Ectodermal cell (in vitro differentiated cells): ENCODE data around the gene MT1E.

ENCODE experiments used
- H3K27ac ChIP-seq: 2 replicates; pipeline ENCODE4 v1.7.0; 2013; ENCODE audit warnings: mild to moderate bottlenecking, low read depth, low read length; ENCODE audit not compliant: insufficient read depth, poor library complexity, severe bottlenecking
- H3K27me3 ChIP-seq: 2 replicates; pipeline ENCODE4 v1.7.0; 2013; ENCODE audit warnings: mild to moderate bottlenecking, low read length; ENCODE audit not compliant: insufficient read depth, control insufficient read depth, poor library complexity, severe bottlenecking
- H3K36me3 ChIP-seq: one replicate; pipeline ENCODE4 v1.7.0; 2013; ENCODE audit warnings: low read length; ENCODE audit not compliant: control insufficient read depth, insufficient read depth
- H3K4me1 ChIP-seq: one replicate; pipeline ENCODE4 v1.7.0; 2013; ENCODE audit warnings: low read length; ENCODE audit not compliant: control insufficient read depth, insufficient read depth
- H3K4me3 ChIP-seq: 2 replicates; pipeline ENCODE4 v1.7.0; 2013; ENCODE audit warnings: low read depth, low read length, control low read depth; ENCODE audit not compliant: insufficient read depth
- H3K9me3 ChIP-seq: 2 replicates; pipeline ENCODE4 v1.7.0; 2013; ENCODE audit warnings: mild to moderate bottlenecking, low read length, moderate library complexity; ENCODE audit not compliant: control insufficient read depth
- WGBS, 2 experiments: methylation state at CpG; one replicate each; pipeline ENCODE4 v1.1.7; 2013; ENCODE audit warnings: missing lambda C conversion rate in 2 of 2; 5-methylcytosine and 5-hydroxymethylcytosine counted together

MT1E gene

DNA sequence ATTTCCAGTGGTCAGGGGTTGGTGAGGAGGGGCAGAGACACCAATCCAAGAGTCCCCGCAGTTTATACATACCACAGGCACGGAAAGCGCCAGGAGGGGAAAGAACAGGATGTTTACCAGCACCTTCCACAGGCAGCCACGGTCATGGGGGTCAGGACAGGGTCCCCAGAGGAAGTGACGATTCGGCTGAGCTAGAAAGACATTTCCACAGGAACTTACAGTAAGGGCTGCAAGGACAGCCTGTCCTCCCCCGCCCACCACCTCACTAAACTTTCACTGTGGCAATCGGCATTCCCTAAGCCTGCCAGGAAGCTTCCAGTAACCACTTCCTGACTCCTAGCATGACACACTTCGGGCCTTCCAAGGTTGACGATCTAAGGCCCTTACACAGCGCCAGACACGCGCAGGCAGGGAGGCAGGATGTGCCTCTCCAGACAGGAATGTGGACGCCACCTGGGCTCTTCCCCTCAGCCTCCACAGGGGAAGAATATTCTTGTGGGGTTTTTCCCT is 18.4 kb upstream of the MT1E start:
- Histone ChIP-seq H3K4me3 (no peak overlapping the region), H3K9me3 (no peaks in the 10 kb centered on the region), H3K27ac (no peak overlapping the region), H3K36me3 (no peaks in the 10 kb centered on the region), H3K4me1 (peaks cover 23% of the 10 kb centered on the region), H3K27me3 (peaks cover 64% of the 10 kb centered on the region)
- 78 to 83% methylated on average over 14 of the region's 14 CpGs for WGBS, 2 experiments

- peaks cover 23% of the 10 kb centered on the region for H3K4me1 ChIP-seq
- H3K27ac ChIP-seq: no peak overlapping the region
- no peaks in the 10 kb centered on the region for H3K36me3 ChIP-seq
- peaks cover 68% of the 10 kb centered on the region for H3K27me3 ChIP-seq
- no peak overlapping the region for H3K4me3 ChIP-seq
- no peaks in the 10 kb centered on the region for H3K9me3 ChIP-seq
- WGBS, 2 experiments: 72 to 85% methylated on average over 2 of the region's 2 CpGs
Observed at GRCh38 chr16:56607675-56608042, 17.9 kb upstream of the MT1E start.

GRCh38 chr16:56608043-56608875 is 17.3 kb upstream of the MT1E start, which contains the start of gene MT2A:
Gene MT2A (plus strand): TSS chr16:56608584. CDS start chr16:56608656, 72 bp downstream.
- Histone ChIP-seq H3K27me3 (peaks cover 72% of the 10 kb centered on the region), H3K9me3 (no peaks in the 10 kb centered on the region), H3K4me1 (peaks cover 23% of the 10 kb centered on the region), H3K27ac (no peak within 1 kb of the TSS), H3K36me3 (no peaks in the 10 kb centered on the region), H3K4me3 (peak within 1 kb of the TSS; percentile 35)
- WGBS, 2 experiments: 8 to 9% methylated on average over 62 of the region's 62 CpGs

- WGBS, 2 experiments: 2 to 7% methylated on average over 19 to 21 of the region's 21 CpGs
- Histone ChIP-seq H3K4me1 (peaks cover 23% of the 10 kb centered on the region), H3K9me3 (no peaks in the 10 kb centered on the region), H3K27ac (no peak overlapping the region), H3K27me3 (peaks cover 72% of the 10 kb centered on the region), H3K36me3 (no peaks in the 10 kb centered on the region), H3K4me3 (peak overlapping the region; percentile 35)
Observed at GRCh38 chr16:56608876-56609462, 16.6 kb upstream of the MT1E start.

DNA sequence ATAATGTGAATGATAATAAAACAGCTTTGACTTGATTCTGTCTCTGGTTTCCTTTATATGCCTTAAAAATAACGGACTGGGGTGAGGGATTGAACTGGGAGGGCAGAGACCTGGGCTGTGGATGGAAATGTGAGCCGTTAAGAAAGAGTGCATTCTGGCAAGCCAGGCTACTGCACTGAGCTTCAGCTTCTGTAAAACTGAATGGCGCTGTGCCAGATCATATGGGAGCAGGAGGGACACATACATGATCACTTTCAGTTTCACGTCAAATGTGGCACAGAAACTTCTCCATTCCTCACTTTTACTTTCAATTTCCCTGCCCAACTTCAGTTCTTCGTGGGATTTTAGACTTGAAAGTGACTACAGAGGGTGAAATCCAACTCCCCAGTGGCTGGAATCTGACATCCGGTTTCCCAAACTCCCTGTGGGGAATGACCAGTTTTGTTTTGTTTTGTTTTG is 16.1 kb upstream of the MT1E start:
- Histone ChIP-seq H3K9me3 (no peaks in the 10 kb centered on the region), H3K27me3 (peaks cover 75% of the 10 kb centered on the region), H3K4me1 (peaks cover 23% of the 10 kb centered on the region), H3K36me3 (no peaks in the 10 kb centered on the region), H3K27ac (no peak overlapping the region), H3K4me3 (no peak overlapping the region)
- WGBS, 2 experiments: 4 to 8% methylated on average over 6 of the region's 6 CpGs

- Histone ChIP-seq H3K9me3 (no peaks in the 10 kb centered on the region), H3K4me3 (no peak overlapping the region), H3K4me1 (peaks cover 23% of the 10 kb centered on the region), H3K27me3 (peaks cover 82% of the 10 kb centered on the region), H3K36me3 (no peaks in the 10 kb centered on the region), H3K27ac (no peak overlapping the region)
- WGBS, 2 experiments: 18 to 20% methylated on average over 10 of the region's 10 CpGs
Observed at GRCh38 chr16:56610017-56610608, 15.5 kb upstream of the MT1E start.

DNA sequence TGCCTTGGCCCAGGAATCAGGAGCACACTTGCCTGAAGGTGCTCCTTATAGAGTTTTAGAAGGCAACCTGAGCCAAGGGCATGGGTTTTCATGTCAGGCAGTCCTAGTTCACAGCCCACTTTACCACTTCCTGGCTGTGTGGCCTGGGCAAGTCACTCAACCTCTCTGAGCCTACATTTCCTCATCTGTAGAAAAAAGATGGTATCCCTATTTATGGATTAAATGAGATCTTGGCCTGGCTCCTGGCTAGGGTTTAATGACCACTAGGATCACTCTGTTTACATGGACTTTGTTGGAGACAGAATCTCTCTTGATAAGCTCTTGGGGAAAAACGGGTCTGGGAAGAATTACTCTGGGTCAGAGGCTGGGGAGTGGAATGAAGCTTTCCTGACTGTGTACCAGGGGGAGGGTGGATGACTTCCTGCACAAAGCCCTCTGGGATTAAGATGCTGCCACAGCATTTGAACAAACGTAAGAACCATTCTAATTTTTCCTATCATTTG is 14.9 kb upstream of the MT1E start:
- no peak overlapping the region for H3K27ac ChIP-seq
- no peak overlapping the region for H3K4me3 ChIP-seq
- WGBS, 2 experiments: 85% methylated on average over 2 of the region's 2 CpGs

GRCh38 chr16:56611281-56611833 is 14.2 kb upstream of the MT1E start:
- peaks cover 88% of the 10 kb centered on the region for H3K27me3 ChIP-seq
- 89 to 92% methylated on average over 2 of the region's 2 CpGs for WGBS, 2 experiments
- no peak overlapping the region for H3K27ac ChIP-seq
- H3K4me1 ChIP-seq: peaks cover 23% of the 10 kb centered on the region
- H3K9me3 ChIP-seq: no peaks in the 10 kb centered on the region
- H3K36me3 ChIP-seq: no peaks in the 10 kb centered on the region
- no peak overlapping the region for H3K4me3 ChIP-seq

More for the DNA sequence above, 14.9 kb upstream of the MT1E start:
- Histone ChIP-seq H3K9me3 (no peaks in the 10 kb centered on the region), H3K36me3 (no peaks in the 10 kb centered on the region), H3K4me1 (peaks cover 23% of the 10 kb centered on the region), H3K27me3 (peaks cover 83% of the 10 kb centered on the region)

DNA sequence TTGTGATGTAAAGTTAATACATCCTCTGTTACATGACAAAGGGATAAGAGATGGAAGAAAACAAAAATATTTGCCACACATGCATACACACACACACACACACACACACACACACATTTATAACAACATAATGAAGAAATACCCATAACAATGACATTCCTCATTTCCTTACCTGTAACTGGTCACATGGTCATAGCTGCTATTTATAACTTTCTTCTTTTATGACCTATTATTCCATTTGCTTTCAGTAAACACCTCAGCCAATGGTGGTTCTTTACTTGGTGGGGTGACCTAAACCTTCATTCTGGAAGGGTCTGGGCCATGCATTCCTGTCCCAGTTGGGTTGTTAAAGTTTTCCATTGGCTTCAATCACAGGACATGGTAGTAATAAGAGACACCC is 11.9 kb upstream of the MT1E start:
- Histone ChIP-seq H3K9me3 (no peaks in the 10 kb centered on the region), H3K36me3 (no peaks in the 10 kb centered on the region), H3K4me3 (no peak overlapping the region), H3K27ac (no peak overlapping the region), H3K27me3 (peaks cover 88% of the 10 kb centered on the region), H3K4me1 (peaks cover 35% of the 10 kb centered on the region)

GRCh38 chr16:56614549-56614991 is 11.0 kb upstream of the MT1E start:
- Histone ChIP-seq H3K9me3 (no peaks in the 10 kb centered on the region), H3K27me3 (peaks cover 88% of the 10 kb centered on the region)

More at GRCh38 chr16:56614549-56614991, 11.0 kb upstream of the MT1E start:
- H3K4me1 ChIP-seq: peaks cover 27% of the 10 kb centered on the region
- H3K27ac ChIP-seq: no peak overlapping the region
- H3K36me3 ChIP-seq: no peaks in the 10 kb centered on the region
- H3K4me3 ChIP-seq: no peak overlapping the region
